GM18502 (cell line): ENCODE measurements around the gene SPATS2.
"Not testable (repeated sequence)": the region's sequence is repeated elsewhere in the genome, so short reads cannot be mapped to it uniquely, and the experiment has no call there.

Source experiments
- ATAC-seq: cut with Tn5 transposase; IDR thresholded peaks from one replicate; pipeline ENCODE4 v1.9.1; 2021; ENCODE audit warnings: mild to moderate bottlenecking; ENCODE audit not compliant: unreplicated experiment, poor library complexity

SPATS2 gene

DNA sequence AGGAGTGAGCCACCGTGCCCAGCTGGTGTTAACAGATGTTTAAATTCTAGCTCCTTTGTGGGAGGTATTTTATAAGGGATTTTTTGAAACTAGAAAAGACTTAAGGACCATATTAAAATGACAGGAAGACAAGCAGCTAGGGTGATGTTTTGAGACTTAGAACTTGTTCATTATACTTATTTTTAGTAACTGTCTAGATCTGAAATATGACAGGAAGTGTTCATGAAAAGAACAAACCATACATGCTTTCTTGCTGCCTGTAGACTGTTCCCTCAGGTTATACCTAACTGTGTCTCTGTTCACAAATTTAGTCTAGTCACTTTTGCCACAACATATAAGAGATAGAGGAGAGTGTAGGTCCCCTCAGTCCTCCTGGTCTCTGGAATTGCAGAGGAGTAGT, 134.6 kb downstream of the SPATS2 start:
- no peak for ATAC-seq

DNA sequence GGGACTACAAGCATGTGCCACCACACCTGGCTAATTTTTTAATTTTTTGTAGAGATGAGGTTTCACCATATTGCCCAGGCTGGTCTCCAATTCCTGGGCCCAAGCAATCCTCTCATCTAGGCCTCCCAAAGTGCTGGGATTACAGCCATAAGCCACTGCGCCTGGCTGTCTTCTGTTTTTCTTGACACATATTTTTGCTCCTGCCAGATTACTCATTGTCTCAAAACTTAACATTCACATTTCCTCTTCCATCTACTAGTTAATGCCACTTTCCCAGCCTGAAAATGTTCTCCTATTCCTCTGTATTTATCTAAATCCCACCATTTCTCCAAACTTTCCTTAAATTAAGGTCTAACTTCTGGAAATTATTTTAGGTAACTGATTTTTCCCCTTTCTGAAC, 135.3 kb downstream of the SPATS2 start:
- no peak for ATAC-seq

DNA sequence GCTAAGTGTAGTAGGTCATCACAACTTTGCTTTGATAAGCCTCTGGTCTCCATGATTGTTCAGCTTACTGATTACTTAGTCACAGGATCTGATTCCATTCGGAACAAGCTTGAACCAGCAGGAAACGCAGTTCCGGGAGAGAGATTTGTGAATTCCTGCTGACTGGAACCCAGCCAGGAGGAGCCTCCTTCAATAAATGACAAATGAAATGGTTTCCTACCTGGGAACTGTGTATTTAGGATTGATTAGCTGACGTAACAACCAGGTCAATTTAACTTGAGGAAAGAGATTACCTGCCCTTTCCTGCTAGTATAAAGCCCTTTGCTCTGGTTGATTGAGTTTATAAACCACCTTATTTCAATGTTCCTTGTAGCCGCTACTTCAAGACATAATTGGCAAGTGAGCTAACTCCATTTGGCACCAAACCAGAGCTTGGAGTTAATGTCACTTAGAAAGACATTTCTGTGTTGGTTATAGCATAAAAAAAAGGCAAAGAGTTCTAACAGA, 136.5 kb downstream of the SPATS2 start:
- no peak for ATAC-seq

DNA sequence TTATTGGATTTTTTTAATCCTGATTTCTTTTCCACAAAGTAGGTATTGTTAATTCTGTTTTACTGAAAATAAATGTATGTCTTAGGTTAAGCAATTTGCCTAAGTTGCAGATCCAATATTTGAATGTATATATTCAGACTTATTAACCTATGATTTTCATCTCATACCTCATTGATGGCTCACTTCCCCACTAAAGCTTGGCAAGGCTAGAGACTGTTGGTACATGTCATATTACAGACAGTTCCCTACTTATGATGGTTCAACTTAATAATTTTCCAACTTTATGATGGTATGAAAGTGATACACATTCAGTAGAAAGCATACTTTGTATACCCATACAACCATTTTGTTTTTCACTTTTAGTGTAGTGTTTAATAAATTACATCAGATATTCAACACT, 138.4 kb downstream of the SPATS2 start:
- no peak for ATAC-seq

DNA sequence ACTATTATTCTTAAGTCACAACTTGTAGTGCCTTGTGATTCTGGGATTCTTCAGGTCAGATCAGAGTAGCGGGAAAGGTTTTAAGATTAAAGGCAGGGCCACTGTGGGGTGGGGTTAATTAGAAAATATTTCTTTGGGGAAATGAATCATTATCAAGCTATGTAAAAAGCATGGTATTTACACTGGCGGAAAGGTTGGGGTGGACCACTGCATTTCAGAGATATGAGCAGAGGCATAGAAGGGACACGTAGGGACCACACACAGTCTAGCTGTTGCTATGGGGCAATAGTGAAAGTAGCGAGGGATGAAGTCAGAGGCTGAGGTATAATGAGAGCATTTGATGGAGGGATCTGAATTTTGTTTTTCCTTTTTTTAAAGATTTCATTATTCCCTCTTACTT, 139.9 kb downstream of the SPATS2 start:
- no peak for ATAC-seq

DNA sequence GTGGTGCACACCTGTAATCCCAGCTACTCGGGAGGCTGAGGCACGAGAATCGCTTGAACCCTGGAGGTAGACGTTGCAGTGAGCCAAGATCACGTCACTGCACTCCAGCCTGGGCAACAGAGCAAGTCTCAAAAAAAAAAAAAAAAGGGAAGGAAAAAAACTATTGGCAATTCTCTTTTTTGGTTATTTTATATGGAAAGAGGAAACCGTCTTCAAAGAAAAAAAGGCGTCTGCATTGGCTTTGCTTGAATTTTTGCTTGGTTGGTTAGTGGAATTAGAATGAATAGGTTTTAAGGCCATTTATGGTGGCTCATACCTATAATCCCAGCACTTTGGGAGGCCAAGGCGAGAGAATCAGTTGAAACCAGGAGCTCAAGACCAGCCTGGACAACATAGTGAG, 142.4 kb downstream of the SPATS2 start:
- ATAC-seq = not testable (repeated sequence)

DNA sequence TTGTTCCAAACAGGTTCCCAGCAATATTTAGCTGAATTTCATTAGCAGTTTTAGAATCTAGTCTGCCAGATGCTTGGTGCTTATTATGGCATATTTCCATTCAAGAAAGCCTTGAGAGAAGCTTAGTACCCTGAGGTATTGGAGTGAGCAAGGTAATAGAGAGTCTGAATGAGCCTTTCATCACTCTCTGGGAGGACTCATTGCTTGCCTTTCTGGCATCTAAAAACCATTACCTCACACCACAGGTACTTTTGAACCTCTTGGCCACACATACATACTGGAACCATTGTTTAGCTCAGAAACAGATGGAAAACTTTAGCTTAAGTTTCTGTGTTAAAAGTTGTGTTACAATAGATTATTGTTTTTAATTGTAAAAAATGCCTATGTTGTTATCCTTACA, 144.1 kb downstream of the SPATS2 start:
- ATAC-seq = no peak

DNA sequence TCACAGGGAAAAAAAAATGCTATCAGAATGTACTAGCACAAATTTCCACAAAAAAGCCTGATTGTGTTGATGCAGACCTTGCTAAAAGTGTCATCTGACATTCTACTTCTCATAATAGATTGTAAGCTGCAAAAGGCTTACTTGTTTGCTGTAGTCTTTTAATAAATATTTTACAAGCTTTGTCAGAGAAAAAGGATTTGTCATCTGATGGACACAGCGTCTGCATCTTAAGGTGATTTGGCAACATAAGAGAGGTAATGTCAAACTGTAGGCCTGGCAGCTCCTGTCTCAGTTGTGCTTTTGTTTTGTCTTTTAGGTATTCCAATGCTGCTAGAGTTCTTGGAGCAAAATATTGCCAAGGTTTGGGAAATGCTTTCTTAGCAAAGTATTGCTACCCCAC, 145.3 kb downstream of the SPATS2 start:
- no peak for ATAC-seq

DNA sequence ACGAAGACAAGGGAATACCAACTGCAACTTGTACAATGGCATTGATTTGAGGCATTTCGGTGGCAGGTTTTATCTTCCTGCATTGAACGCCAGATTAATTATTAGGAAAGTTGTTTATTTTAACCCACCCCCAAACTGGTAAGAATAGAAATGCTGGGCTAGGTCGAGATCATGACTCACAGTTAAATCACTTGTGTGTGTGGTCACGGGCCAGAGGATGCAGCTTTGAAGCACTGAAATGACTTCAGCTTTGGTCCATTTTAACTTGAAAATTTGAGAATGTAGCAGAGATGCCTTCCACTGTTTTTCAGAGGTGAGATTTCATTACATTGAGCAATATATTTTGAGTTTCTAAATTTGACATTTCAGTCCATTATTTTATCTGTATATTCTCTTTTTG, 148.0 kb downstream of the SPATS2 start:
- no peak for ATAC-seq

DNA sequence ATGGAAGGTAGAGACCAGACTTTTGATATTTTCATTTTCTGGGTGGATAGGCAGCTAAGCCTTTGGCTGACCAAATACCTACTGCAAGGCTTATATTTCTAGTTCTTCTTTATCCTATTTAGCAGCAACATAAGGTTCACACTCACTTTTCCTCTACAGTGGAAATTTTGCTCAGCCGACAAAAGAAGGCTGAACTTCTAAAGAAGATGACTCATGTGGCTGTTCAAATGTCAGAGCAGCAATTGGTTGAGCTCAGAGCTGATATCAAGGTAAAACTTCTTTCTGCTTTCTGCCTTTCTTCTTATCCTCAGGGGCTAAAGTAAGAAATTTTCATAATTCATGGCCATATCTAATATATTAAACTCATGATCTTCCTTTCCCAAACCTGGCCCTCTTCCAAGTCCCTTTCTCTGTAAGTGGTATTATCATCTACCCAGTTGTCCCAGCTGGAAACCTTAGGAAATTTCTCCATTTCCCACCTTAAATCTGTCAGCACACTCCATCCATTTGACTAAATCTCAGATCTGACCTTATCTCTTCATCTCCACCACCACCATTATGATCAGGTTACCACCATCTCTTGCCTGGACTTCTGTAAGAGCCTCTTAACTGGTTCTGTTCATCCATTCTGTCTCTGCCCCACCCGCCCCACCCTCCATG, 151.8 kb downstream of the SPATS2 start:
- ATAC-seq = no peak

DNA sequence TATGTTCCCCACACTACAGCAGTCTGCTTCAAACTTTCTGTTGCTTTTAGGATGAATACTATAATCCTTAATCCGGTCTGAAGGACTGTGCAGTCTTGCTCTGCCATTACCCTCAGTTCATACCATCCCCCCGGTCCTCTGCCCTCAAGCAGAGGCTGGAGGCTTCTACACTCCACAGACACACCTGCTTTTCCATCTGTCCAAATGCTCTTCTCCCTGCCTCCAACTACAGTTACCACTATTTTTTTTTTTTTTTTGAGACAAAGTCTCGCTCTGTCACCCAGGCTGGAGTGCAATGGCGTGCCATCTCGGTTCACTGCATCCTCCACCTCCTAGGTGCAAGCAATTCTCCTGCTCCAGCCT, 152.3 kb downstream of the SPATS2 start:
- no peak for ATAC-seq

DNA sequence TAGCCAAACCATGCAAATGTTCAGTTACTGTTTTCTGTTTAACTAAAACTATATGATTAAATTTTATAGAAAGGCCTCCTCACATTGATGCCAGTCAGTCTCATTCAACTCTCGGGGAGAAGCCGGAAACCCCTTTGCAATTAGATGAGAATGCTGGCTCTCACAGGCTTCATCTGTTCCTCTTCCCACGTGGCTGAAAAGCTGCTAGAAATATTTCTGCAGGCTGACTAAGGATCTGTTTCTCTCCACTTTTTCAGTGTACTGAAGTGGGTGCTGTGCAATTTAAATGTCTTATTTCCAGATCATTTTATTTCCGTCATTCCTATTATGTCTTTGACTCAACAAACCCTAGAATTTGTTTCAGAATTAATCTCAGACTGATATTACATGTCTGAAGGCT, 154.1 kb downstream of the SPATS2 start:
- no peak for ATAC-seq

DNA sequence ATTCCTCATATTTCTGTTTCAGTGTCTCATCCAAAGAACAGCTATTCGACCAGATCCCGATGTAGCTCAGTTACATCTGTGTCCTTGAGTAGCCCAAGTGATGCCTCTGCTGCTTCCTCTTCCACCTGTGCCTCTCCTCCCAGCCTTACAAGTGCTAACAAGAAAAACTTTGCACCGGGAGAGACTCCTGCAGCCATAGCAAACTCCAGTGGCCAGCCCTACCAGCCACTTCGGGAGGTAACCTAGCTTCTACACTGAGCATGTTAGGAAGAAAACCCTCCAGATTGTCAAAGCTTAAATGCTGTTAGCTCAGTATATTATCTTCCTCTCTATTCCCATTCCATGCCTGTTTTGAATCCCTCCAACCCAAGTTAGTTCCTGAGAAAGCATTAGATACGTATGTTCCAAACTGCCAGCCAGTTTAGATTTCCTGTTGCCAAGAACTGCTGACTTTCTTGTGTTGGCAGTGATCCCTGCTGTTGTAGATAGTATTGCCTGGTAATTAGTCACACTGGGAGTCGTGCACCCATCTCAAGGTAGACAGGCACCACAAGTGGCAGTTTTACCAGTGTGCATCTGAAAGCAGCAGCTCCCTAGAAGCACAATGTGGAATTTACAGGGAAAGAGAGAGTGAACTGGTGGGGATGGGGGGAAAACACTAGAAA, 157.5 kb downstream of the SPATS2 start:
- no peak for ATAC-seq

DNA sequence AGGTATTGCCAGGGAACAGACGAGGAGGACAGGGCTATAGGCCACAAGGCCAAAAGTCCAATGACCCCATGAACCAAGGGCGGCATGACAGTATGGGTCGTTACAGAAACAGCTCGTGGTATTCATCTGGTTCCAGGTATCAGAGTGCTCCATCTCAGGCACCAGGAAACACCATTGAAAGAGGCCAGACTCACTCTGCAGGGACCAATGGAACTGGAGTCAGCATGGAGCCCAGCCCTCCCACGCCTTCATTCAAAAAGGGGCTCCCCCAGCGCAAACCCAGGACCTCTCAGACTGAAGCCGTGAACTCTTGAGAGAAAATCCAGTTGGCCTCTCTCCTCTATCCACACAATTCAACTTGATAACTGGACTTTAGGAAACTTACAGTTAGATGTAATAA, 158.7 kb downstream of the SPATS2 start:
- no peak for ATAC-seq

DNA sequence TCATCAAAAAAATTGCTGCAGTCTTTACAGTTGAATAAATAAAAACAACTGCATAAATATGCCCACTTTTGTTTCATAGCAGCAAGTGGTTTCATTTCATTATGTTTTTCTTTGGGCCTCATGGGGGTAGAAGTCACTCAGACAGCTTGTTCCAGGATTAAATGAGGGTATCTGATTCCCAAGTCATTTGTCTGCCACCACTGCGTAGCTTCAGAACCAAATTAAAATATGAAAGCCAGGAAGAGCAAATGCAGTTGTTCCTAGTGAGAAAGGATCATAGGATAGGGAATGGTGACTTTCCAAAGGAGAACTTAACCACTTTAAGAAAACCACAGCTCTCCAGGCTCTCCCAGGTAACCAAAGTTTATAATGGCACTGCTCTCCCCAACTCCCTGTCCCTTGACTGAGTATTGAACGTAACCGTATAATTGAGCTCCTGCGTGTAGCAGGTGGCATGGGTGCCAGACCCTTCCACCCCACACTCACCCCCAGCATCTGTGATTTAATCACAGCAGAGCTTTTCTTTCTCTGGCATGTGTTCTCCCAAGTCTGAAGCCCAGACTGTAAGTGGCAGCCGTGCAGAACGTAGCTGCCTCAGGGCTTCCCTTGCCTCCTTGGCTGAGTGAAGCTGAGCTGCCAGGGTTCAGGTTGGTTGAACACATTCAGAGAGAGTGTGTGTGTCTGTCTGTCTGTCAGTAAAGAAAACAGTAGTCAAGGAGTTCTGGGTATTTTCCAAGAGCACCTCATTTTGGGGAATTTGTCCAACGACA, 160.3 kb downstream of the SPATS2 start:
- ATAC-seq = no peak

DNA sequence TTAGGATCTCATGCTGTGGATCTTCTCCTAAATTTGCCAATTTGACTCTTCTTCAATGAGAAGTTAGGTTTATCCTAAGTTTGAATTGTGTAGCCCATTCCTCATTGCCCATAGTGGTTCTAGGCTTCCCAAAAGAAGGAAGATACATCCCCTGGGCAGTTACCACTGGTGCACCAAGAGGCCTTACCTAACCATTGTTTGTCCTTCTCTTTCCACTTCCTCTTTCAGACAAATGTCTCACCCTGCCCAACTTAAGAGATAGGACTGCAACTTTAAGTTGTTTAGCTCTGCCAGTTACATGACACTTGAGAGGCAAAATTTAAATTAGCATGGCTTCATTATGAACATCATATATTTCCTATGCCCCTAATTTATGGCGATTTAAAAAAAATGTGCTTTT, 162.2 kb downstream of the SPATS2 start:
- no peak for ATAC-seq

DNA sequence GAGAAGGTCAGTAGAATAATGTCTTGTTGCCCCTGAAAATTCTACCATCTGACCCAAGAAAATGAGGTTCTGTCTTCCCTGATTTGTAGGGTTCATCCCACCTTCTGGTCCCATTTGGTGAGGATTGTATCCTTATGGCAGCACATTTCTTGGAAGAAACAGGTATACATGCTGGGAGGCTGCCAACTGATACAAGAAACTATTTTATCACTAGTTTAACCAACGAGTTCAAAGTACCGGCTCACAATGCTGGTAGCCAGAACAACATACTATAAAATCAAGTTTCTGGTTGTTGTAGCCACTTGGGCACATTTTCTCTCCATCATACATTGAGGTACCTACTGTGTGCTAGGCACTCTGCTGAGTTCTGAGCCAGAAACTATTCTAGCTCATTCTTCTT, 164.5 kb downstream of the SPATS2 start:
- no peak for ATAC-seq

DNA sequence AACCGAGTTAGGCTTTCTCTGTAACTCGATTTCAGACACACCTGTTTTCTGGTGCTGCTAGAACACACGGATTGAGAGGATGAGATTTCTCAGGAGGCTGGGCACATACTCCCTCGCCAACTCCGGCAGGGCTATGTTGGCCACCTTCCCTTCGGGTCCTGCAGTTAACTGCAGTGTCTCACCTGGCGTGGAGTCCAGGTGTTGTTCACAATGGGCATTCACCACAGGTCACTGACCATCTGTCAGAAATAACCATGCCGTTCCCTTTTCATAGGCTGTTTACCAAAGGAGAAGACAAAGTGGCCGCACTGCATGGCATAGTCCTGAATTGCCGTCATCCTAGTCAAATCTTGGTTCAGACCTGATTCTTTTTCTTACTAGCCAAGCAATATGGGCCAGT, 166.1 kb downstream of the SPATS2 start:
- no peak for ATAC-seq

DNA sequence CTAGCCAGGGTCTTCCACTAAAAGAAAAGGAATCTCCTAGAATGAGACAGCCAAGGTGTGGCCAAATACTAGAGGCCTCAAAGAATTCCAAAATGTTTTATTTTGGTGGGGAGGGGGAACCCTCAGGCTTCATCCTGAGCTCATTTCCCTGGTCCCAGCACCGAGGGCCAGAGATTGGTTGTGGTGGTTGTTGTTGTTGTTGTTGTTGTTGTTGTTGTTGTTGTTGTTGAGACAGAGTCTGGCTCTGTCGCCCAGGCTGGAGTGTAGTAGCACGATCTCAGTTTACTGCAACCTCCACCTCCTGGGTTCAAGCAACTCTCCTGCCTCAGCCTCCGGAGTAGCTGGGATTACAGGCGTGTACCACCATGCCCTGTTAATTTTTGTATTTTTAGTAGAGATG, 166.9 kb downstream of the SPATS2 start:
- not testable (repeated sequence) for ATAC-seq

DNA sequence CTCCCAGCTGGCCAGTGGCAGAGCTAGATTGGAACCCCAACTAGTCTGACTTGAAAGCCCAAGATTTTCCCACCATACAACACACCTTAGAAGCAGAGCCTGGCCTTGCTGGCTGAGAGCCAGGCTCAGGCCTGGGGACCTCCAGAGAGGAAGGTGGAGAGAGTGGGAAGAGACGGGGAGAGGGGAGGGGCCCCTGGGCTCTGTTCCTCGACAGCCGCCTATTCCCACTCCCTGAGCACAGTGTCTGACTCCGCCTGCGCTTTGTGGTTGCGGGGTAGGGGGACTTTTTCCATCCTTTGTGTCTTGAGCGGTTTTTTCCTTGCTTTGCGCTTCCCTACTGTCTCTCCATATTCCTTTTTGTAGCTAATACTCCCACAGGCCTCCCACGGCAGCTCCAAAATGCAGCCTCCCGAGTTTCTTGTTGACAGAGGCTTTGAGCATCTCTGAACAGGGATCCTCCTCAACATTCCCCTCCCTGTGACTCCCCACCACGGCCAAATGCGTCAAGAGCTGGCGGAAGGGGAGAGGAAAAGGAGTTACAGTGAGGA, 167.5 kb downstream of the SPATS2 start:
- no peak for ATAC-seq

DNA sequence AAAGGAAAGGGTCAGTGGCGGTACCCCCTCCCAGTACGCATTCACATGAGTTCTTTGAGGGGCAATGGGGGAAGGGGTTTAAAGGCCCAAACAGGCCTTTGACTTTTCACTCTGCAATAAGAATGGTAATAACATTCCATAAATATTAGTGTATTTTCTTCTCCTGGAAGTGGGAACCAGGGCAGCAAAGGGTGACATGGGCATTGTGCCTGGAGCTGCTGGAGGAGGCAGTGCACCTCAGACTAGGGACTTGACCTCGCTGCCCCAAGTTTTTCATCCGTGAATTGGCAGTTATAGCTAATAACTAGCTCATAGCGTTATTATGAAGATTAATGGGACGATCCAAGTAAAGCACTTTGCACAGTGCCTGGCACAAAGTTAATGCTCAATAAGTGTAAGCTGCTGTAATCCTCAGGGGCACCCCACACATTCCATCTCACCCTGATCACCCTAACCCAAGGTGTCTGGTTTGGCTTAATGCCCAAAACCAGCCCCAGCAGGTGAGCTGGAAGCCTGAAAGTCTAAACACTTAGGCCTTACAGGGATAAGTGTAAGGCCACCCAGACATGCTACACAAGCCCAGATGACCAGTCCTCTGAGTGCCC, 168.8 kb downstream of the SPATS2 start:
- no peak for ATAC-seq
